HFFc6 (cell line): ENCODE data around the gene CAB39. TPM values are rescaled to one million over a fixed set of nuclear protein-coding genes. Genes with fewer than 3 reads are reported as not detected.
A peak's percentile ranks its signal among the peaks of the same experiment; 100 is the strongest.

ENCODE experiments used
- DNase-seq: peaks from one replicate; pipeline ENCODE4 v3.0.0-alpha.2; 2018
- H3K27ac Mint-ChIP-seq: 2 replicates; pipeline ENCODE4 v1.8.0; 2020; ENCODE audit warnings: mild to moderate bottlenecking, mixed read lengths
- H3K27me3 Mint-ChIP-seq: 2 replicates; pipeline ENCODE4 v1.8.0; 2021; ENCODE audit warnings: mild to moderate bottlenecking, moderate library complexity, mixed read lengths; ENCODE audit not compliant: insufficient read depth
- H3K36me3 Mint-ChIP-seq: 2 replicates; pipeline ENCODE4 v1.8.0; 2021; ENCODE audit warnings: low read depth, mixed read lengths
- H3K4me1 Mint-ChIP-seq: 2 replicates; pipeline ENCODE4 v1.8.0; 2020; ENCODE audit warnings: low read depth, mixed read lengths
- H3K4me3 Mint-ChIP-seq: 2 replicates; pipeline ENCODE4 v1.8.0; 2020; ENCODE audit warnings: mild to moderate bottlenecking, moderate library complexity, mixed read lengths
- H3K9me3 Mint-ChIP-seq: 2 replicates; pipeline ENCODE4 v1.8.0; 2020; ENCODE audit warnings: mild to moderate bottlenecking, mixed read lengths
- total RNA-seq, 6 experiments: library from RNA; stranded (reverse); fragmentation: NEBNext Ultra II Directional; extraction: Animal tissue kit (Norgen Biotek cat#: 25700); gene quantifications; 2 replicates in 1 of 6; 3 replicates in 5 of 6; pipeline ENCODE4 v1.2.3, GENCODE V29; 2021
- TF ChIP-seq, protein P1 (sequence below): fragments of 200-600 bp; sonication (generic); IDR thresholded peaks from 2 replicates; pipeline ENCODE4 v1.5.0; 2021; ENCODE audit warnings: antibody characterized with exemption, mild to moderate bottlenecking

CAB39 gene
- total RNA-seq, 6 experiments from 2014 or later, result 50.5 to 60.5 (median 55.4) TPM

DNA sequence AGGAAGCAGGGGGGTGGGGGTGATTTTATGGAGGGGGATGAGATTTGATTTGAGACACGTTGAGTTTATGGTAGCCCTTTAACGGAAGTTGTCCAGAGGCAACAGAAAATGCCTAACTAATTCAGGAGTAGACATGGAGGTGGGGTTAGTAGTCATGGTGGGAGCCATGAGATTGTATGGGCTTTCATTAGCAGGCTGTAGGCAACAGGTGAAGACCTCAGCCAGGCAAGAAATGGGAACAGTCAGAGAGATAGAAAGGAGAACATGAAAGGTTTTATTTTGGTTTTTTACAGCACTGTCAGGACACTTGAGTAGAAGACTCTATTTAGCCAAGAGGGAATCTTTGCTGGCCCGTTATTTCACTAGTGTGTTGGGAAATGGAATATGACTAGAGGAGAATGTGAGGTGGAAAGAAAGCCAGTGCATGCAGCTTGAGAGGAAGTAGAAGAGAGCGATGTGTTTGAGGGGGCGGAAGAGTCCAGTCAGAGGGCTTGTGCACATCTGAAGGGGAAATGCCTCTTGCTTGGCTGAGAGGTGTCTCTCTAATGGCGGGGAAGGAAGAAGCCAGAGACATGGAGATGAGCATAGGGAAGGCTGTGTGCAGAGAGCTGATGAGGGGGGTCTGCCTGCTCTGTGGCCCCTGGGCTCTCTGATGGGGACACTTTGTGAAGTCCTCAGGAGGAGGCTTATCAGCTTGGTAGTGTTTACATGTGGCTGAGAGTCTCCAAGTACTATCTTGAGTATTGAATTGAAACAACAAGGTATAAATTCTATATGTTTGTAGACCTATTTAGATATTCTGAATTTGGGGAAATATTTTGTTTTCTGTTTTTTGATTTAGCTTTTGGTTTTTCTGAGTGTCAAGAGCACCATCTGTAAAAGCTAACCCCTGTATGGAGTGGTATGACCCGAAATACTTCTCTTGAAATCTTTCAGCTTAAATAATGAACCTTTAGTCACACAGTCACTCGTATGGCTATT, 85.2 kb downstream of the CAB39 start:
- H3K27ac Mint-ChIP-seq, result no peak overlapping the region; the same call in 1 of the 2 replicates
- H3K4me1 Mint-ChIP-seq, result peaks cover 22% of the 10 kb centered on the region; the same call in 1 of the 2 replicates
- H3K4me3 Mint-ChIP-seq, result no peak overlapping the region
- H3K9me3 Mint-ChIP-seq, result peaks cover 5% of the 10 kb centered on the region
- H3K36me3 Mint-ChIP-seq, result peaks cover 41% of the 10 kb centered on the region
- TF ChIP-seq, protein P1, sequence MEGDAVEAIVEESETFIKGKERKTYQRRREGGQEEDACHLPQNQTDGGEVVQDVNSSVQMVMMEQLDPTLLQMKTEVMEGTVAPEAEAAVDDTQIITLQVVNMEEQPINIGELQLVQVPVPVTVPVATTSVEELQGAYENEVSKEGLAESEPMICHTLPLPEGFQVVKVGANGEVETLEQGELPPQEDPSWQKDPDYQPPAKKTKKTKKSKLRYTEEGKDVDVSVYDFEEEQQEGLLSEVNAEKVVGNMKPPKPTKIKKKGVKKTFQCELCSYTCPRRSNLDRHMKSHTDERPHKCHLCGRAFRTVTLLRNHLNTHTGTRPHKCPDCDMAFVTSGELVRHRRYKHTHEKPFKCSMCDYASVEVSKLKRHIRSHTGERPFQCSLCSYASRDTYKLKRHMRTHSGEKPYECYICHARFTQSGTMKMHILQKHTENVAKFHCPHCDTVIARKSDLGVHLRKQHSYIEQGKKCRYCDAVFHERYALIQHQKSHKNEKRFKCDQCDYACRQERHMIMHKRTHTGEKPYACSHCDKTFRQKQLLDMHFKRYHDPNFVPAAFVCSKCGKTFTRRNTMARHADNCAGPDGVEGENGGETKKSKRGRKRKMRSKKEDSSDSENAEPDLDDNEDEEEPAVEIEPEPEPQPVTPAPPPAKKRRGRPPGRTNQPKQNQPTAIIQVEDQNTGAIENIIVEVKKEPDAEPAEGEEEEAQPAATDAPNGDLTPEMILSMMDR, result no peak
- DNase-seq, result no peak
- no peaks in the 10 kb centered on the region for H3K27me3 Mint-ChIP-seq

DNA sequence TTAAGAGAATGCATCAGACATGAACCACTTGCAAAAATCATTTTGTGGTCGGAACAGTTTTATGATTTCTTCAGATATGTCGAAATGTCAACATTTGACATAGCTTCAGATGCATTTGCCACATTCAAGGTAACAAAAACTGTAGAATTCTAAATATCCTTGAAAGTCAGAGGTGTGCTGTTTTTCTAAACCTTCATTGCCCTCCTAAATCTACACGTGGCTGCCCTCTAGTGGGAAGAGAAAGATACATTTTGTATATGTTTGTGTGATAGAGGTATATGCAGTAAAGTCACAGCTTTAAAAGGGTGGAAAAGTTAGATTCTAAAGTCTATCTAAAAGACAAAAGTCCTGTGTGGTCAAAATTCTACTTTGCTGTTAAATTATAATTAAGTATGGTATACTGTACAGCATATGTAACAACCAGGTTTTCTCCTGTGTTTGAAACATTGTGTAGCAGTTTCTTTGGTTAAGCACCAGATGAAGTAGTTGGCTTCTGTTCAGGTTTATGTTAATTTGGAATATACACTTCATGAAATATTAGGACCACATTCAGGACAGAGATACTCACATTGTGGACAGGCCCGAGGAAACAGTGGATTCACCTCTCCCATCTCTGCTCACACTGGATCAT, 86.2 kb downstream of the CAB39 start:
- peak; percentile 56 for DNase-seq
- TF ChIP-seq, protein P1, result peak; percentile 88
- H3K36me3 Mint-ChIP-seq, result peaks cover 41% of the 10 kb centered on the region
- peaks cover under 1% of the 10 kb centered on the region; the same call in 1 of the 2 replicates for H3K9me3 Mint-ChIP-seq
- peaks cover 11% of the 10 kb centered on the region; the same call in 1 of the 2 replicates for H3K4me1 Mint-ChIP-seq
- H3K27ac Mint-ChIP-seq, result peak overlapping the region; percentile 44; the same call in 1 of the 2 replicates
- H3K27me3 Mint-ChIP-seq, result no peaks in the 10 kb centered on the region
- H3K4me3 Mint-ChIP-seq, result no peak overlapping the region

DNA sequence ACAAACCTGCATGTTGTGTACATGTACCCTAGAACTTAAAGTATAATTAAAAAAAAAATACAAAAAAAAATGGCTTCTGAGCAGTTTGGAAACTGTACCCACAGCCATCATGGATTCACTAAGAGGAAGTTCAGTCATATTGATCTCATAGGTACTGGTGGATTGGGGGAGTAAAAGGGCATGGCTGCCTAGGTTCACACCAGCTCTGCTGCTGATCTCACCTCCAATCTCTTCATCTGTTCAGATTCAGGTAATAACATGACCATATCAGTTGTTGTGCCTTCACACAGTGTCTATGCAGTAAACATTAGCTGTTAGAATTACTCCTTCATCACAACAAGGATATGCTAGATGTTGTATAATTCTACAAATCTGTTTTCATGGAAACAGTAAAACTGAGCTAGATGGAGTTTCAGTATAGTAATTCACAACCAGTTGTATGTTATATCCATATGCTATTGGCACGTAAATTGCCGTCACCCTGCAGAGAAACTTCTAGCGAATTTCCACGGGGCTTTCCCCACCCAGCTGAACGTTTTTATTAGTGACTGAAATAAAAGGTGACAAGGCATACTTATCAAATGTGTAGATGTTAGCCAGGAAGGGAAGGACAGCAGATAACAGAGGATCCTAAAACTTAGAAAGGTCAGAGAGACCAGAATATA, 92.8 kb downstream of the CAB39 start:
- H3K27ac Mint-ChIP-seq, result no peak overlapping the region
- DNase-seq, result no peak
- no peaks in the 10 kb centered on the region for H3K9me3 Mint-ChIP-seq
- H3K4me1 Mint-ChIP-seq, result peaks cover 5% of the 10 kb centered on the region; the same call in 1 of the 2 replicates
- peaks cover 39% of the 10 kb centered on the region for H3K36me3 Mint-ChIP-seq
- TF ChIP-seq, protein P1, result no peak
- no peaks in the 10 kb centered on the region; the same call in 1 of the 2 replicates for H3K27me3 Mint-ChIP-seq
- H3K4me3 Mint-ChIP-seq, result no peak overlapping the region

DNA sequence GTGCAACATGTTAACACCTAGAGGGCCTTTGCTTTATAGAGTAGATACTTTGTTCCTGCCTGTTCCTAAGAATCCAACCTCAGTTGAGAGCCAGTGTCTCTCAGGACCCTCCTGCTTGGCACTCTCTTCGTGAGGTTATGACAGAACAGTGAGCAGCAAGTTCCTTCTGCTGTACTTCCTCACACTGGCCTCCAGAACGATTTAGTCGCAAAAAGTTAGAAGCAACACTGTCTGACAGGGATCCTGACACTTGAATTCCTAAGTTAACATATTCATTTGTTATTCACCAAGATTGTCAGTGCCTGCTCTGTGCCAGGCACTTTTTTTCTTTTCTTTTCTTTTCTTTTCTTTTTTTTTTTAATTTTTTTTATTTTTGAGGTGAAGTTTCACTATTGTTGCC, 95.1 kb downstream of the CAB39 start:
- peaks cover 24% of the 10 kb centered on the region for H3K4me1 Mint-ChIP-seq
- H3K27me3 Mint-ChIP-seq, result no peaks in the 10 kb centered on the region; the same call in 1 of the 2 replicates
- DNase-seq, result no peak
- no peaks in the 10 kb centered on the region for H3K9me3 Mint-ChIP-seq
- no peak overlapping the region for H3K4me3 Mint-ChIP-seq
- TF ChIP-seq, protein P1, result no peak
- peak overlapping the region; percentile 33; the same call in 1 of the 2 replicates for H3K27ac Mint-ChIP-seq
- H3K36me3 Mint-ChIP-seq, result peaks cover 36% of the 10 kb centered on the region

DNA sequence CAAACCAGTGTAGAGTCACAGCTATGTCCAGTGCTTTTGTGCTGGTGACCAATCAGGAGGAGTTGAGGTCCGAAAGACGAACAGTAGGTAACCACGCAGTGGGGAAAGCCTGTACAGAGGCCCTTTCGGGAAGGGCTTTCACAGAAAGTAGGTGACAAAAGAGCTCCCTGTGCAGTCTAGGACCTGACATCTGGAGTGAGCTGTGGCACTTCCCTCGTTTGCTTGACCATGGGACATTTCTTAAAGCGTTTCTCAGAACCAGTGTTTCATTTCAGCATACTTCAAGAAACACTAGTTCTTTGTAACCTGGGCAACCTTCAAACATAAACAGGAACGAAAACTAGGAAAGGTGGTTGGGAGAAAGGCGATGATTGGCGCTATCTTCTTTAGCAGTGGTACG, 96.4 kb downstream of the CAB39 start:
- Mint-ChIP-seq H3K4me1 (peaks cover 24% of the 10 kb centered on the region), H3K27ac (no peak overlapping the region), H3K27me3 (no peaks in the 10 kb centered on the region; the same call in 1 of the 2 replicates), H3K4me3 (no peak overlapping the region), H3K9me3 (no peaks in the 10 kb centered on the region), H3K36me3 (peaks cover 28% of the 10 kb centered on the region)
- no peak for DNase-seq
- TF ChIP-seq, protein P1, result no peak
